HepG2 (cell line): Measurements from ENCODE around the gene MRPL9. TPM values are rescaled to one million over a fixed set of nuclear protein-coding genes. Genes with fewer than 3 reads are reported as not detected.

Experiments used
- CHCHD3 ChIP-seq: sonication (generic); formaldehyde crosslinking; IDR thresholded peaks from 2 replicates; pipeline ENCODE4 v1.8.0; 2022; ENCODE audit warnings: mild to moderate bottlenecking, missing genetic modification reagents, moderate library complexity
- CSRNP1 ChIP-seq: sonication (generic); formaldehyde crosslinking; IDR thresholded peaks from 2 replicates; pipeline ENCODE4 v1.8.1; 2023; ENCODE audit warnings: mild to moderate bottlenecking, missing genetic modification reagents
- HMGXB4 ChIP-seq, 2 experiments: sonication (generic) in 1 of 2; formaldehyde crosslinking in 1 of 2; IDR thresholded peaks; 2 replicates each; pipeline versions ENCODE4 v1.4.0 to v1.6.1; 2018 to 2020; ENCODE audit warnings: missing genetic modification reagents in 2 of 2, borderline replicate concordance in 1 of 2, low read depth in 1 of 2, mild to moderate bottlenecking in 1 of 2, missing biosample characterization in 1 of 2
- MXD4 ChIP-seq: IDR thresholded peaks from 2 replicates; pipeline ENCODE4 v1.6.1; 2016; ENCODE audit warnings: mild to moderate bottlenecking, missing biosample characterization, missing genetic modification reagents
- NFKB2 ChIP-seq: sonication (generic); formaldehyde crosslinking; IDR thresholded peaks from 2 replicates; pipeline ENCODE4 v1.4.0; 2020; ENCODE audit warnings: missing genetic modification reagents, borderline replicate concordance
- NKX3-1 ChIP-seq: sonication (generic); formaldehyde crosslinking; IDR thresholded peaks from 2 replicates; pipeline ENCODE4 v1.5.0; 2020; ENCODE audit warnings: missing genetic modification reagents
- RBAK ChIP-seq: sonication (generic); formaldehyde crosslinking; IDR thresholded peaks from 2 replicates; pipeline ENCODE4 v1.5.1; 2020; ENCODE audit warnings: mild to moderate bottlenecking, missing genetic modification reagents
- RXRB ChIP-seq: IDR thresholded peaks from 2 replicates; pipeline ENCODE4 v1.6.1; 2016; ENCODE audit warnings: borderline replicate concordance, missing genetic modification reagents, missing compliant biosample characterization
- SALL1 ChIP-seq: sonication (generic); formaldehyde crosslinking; IDR thresholded peaks from 2 replicates; pipeline ENCODE4 v1.8.0; 2022; ENCODE audit warnings: mild to moderate bottlenecking, missing genetic modification reagents
- SMARCC2 ChIP-seq: fragments of 450-650 bp; IDR thresholded peaks from 2 replicates; pipeline ENCODE4 v1.6.1; 2017; ENCODE audit warnings: antibody characterized with exemption, mild to moderate bottlenecking
- SOX6 ChIP-seq, 2 experiments: fragments of 450-650 bp in 1 of 2; sonication (generic) in 1 of 2; formaldehyde crosslinking in 1 of 2; IDR thresholded peaks; 2 replicates each; pipeline versions ENCODE4 v1.4.0 to v1.6.1; 2017 to 2020; ENCODE audit warnings: antibody characterized with exemption in 1 of 2, mild to moderate bottlenecking in 1 of 2, missing genetic modification reagents in 1 of 2
- TRIM24 ChIP-seq: sonication (generic); formaldehyde crosslinking; IDR thresholded peaks from 2 replicates; pipeline ENCODE4 v1.8.0; 2022; ENCODE audit warnings: mild to moderate bottlenecking, missing genetic modification reagents
- ZHX2 ChIP-seq, 2 experiments: sonication (generic) in 1 of 2; formaldehyde crosslinking in 1 of 2; IDR thresholded peaks; 2 replicates each; pipeline versions ENCODE4 v1.6.1 to v1.9.0; 2014 to 2022; ENCODE audit warnings: antibody characterized with exemption in 1 of 2, borderline replicate concordance in 1 of 2, inconsistent platforms in 1 of 2, low read depth in 1 of 2, missing genetic modification reagents in 1 of 2
- ZNF672 ChIP-seq: sonication (generic); formaldehyde crosslinking; IDR thresholded peaks from 2 replicates; pipeline ENCODE4 v1.8.1; 2022; ENCODE audit warnings: missing genetic modification reagents
- ZNF713 ChIP-seq: sonication (generic); formaldehyde crosslinking; IDR thresholded peaks from 2 replicates; pipeline ENCODE4 v1.4.0; 2020; ENCODE audit warnings: mild to moderate bottlenecking, missing genetic modification reagents
- ZNF816 ChIP-seq: sonication (generic); formaldehyde crosslinking; IDR thresholded peaks from 2 replicates; pipeline ENCODE4 v1.8.0; 2022; ENCODE audit warnings: missing genetic modification reagents, mild to moderate bottlenecking, borderline replicate concordance
- polyA plus RNA-seq, 8 experiments: library from polyadenylated mRNA; depleted of rRNA in 3 of 8; stranded (reverse) in 7 of 8; unstranded in 1 of 8; fragments of >200 nt; fragmentation: Illumina TruSeq in 4 of 8; extraction: Trizol in 4 of 8; gene quantifications; 2 replicates each; pipeline versions ENCODE4 v1.2.1 to v1.2.3, GENCODE V29; 2011 to 2016; ENCODE audit warnings: low read depth in 4 of 8, missing spikeins in 1 of 8, mixed read lengths in 1 of 8; ENCODE audit not compliant: insufficient read depth in 1 of 8
- total RNA-seq, 5 experiments: library from RNA; depleted of rRNA; stranded (reverse); fragments of >200 nt; fragmentation: Illumina TruSeq; extraction: Trizol; gene quantifications; 2 replicates each; pipeline ENCODE4 v1.2.3, GENCODE V29; 2016; ENCODE audit warnings: low read depth in 1 of 5

The MRPL9 gene
- total and polyA plus RNA-seq, 2 of the 13 experiments (the other 11 are each of a cell fraction or from before 2014, with no cell fraction given) = 72.1 to 107 TPM

GRCh38 chr1:151790071-151790939 is 27.0 kb upstream of the MRPL9 start, which contains the start of gene TDRKH (continued):
- peak; percentile 55 to 67; a peak in 3 of 4 replicates for TF ChIP-seq HMGXB4 (CRISPR knock-in tag; IDR thresholded peaks at IDR 0.05; ENCODE audit: borderline replicate concordance in 1 of 2, low read depth in 1 of 2)
- TF ChIP-seq MXD4 = no peak; the same call in 1 of the 2 replicates
- no peak for TF ChIP-seq SMARCC2
- peak; percentile 92 for TF ChIP-seq CSRNP1 (CRISPR knock-in tag)
- TF ChIP-seq RBAK (CRISPR knock-in tag) = no peak
- TF ChIP-seq ZNF816 (CRISPR knock-in tag) = no peak; the same call in 1 of the 2 replicates
- TF ChIP-seq TRIM24 (CRISPR knock-in tag) = no peak
- no peak for TF ChIP-seq ZNF713 (CRISPR knock-in tag)
- peak; percentile 87 for TF ChIP-seq NFKB2 (CRISPR knock-in tag)
- TF ChIP-seq NKX3-1 (CRISPR knock-in tag) = peak; percentile 86
- 0 out of 2 replicates have a peak, but pooled peaks have one; percentile 41 for TF ChIP-seq RXRB (CRISPR knock-in tag)
- TF ChIP-seq CHCHD3 (CRISPR knock-in tag) = peak; percentile 92; the same call in 1 of the 2 replicates
- no peak for TF ChIP-seq ZHX2 (IDR thresholded peaks at IDR 0.05; ENCODE audit: low read depth)
- TF ChIP-seq ZHX2 (CRISPR knock-in tag; IDR thresholded peaks at IDR 0.05; ENCODE audit: borderline replicate concordance) = 0 out of 2 replicates have a peak, but pooled peaks have one; percentile 63
- peak; percentile 83 for TF ChIP-seq SALL1 (CRISPR knock-in tag)
- TF ChIP-seq ZNF672 (CRISPR knock-in tag) = no peak
- TF ChIP-seq SOX6 (IDR thresholded peaks at IDR 0.05) = no peak
- peak; percentile 36 for TF ChIP-seq SOX6 (CRISPR knock-in tag; IDR thresholded peaks at IDR 0.05)
